Measurements from ENCODE around the gene FITM1. TPM values are rescaled to one million over a fixed set of nuclear protein-coding genes. Genes with fewer than 3 reads are reported as not detected.

Gene FITM1
- total RNA-seq, 2 donors from 2014 or later: 2.0 TPM; not detected in 1

- H3K4me3 ChIP-seq: no peak overlapping the region
- peaks cover 0 to 25% of the 10 kb centered on the region in 2 donors for H3K36me3 ChIP-seq
- H3K4me1 ChIP-seq (replicated peaks): peaks cover 3% of the 10 kb centered on the region
- no peak for TF ChIP-seq CTCF (IDR thresholded peaks at IDR 0.05)
- no peak for TF ChIP-seq POLR2AphosphoS5 (IDR thresholded peaks at IDR 0.05)
- no peak for TF ChIP-seq POLR2A (IDR thresholded peaks at IDR 0.05)
- 81% methylated on average over 19 of the region's 19 CpGs for WGBS
- no peak for DNase-seq (ENCODE audit: low spot score)
- intact Hi-C loops (cut with DNase I): no loop called here
- no peak overlapping the region for H3K27ac ChIP-seq
- H3K27me3 ChIP-seq (replicated peaks; ENCODE audit: insufficient read depth): no peaks in the 10 kb centered on the region
- no peaks in the 10 kb centered on the region for H3K9me3 ChIP-seq
These were observed 51.1 kb downstream of the FITM1 start for GRCh38 chr14:24181371-24182077.

Small RNA genes lying within 50 kb of the gene (microRNA-seq; reads per million reads assigned to microRNA genes)
- gene MIR7703: not detected

Small RNA genes lying within 50 kb of the gene (small RNA-seq; reads per million reads assigned to genes)
- gene IPO4: 0 reads per million in 2 donors
- 0 reads per million in 2 donors for gene IRF9
- gene RNA5SP383: 0.60 to 1.0 reads per million in 2 donors

Other genes with a start within 250 kb of the FITM1 start
- gene DHRS4, start 176.9 kb upstream of the FITM1 start, total RNA-seq: 10 to 100 TPM; 37.0 to 40.6 TPM
- 10 to 100 TPM; 13.1 to 17.9 TPM for gene DHRS4L2, start 141.7 kb upstream of the FITM1 start, total RNA-seq
- 1 to 10 TPM in 1 of 2 donors, under 1 TPM in 1; 0.59 to 3.9 TPM for gene CARMIL3, start 78.7 kb upstream of the FITM1 start, total RNA-seq
- 1 to 10 TPM; 1.8 to 8.8 TPM for gene CPNE6, start 59.1 kb upstream of the FITM1 start, total RNA-seq
- gene PCK2, start 36.3 kb upstream of the FITM1 start, total RNA-seq: 10 to 100 TPM; 15.4 to 21.8 TPM
- 100 to 1,000 TPM; 111 to 115 TPM for gene DCAF11, start 15.9 kb upstream of the FITM1 start, total RNA-seq
- 1 to 10 TPM; 4.3 to 4.7 TPM for gene NRL, start 15.7 kb upstream of the FITM1 start, total RNA-seq
- gene PSME1, start 5.5 kb downstream of the FITM1 start, total RNA-seq: 100 to 1,000 TPM in 1 of 2 donors, 10 to 100 TPM in 1; 85.4 to 213 TPM
- gene EMC9, start 10.9 kb downstream of the FITM1 start, total RNA-seq: 10 to 100 TPM; 13.1 to 13.6 TPM
- gene PSME2, start 16.0 kb downstream of the FITM1 start, total RNA-seq: 10 to 100 TPM; 34.5 to 89.3 TPM
- gene RNF31, start 16.8 kb downstream of the FITM1 start, total RNA-seq: 10 to 100 TPM; 73.8 to 76.9 TPM
- gene IRF9, start 30.6 kb downstream of the FITM1 start, total RNA-seq: 10 to 100 TPM; 61.5 to 82.9 TPM
- 10 to 100 TPM in 1 of 2 donors, 1 to 10 TPM in 1; 5.6 to 25.4 TPM for gene REC8, start 41.4 kb downstream of the FITM1 start, total RNA-seq
- 10 to 100 TPM; 42.6 to 44.5 TPM for gene IPO4, start 58.2 kb downstream of the FITM1 start, total RNA-seq
- 100 to 1,000 TPM in 1 of 2 donors, 10 to 100 TPM in 1; 68.9 to 113 TPM for gene TM9SF1, start 64.8 kb downstream of the FITM1 start, total RNA-seq
- 1 to 10 TPM in 1 of 2 donors, not detected in 1; 1.2 TPM for gene TSSK4, start 75.0 kb downstream of the FITM1 start, total RNA-seq
- 10 to 100 TPM; 61.5 to 66.8 TPM for gene CHMP4A, start 82.8 kb downstream of the FITM1 start, total RNA-seq
- 10 to 100 TPM; 19.1 to 25.5 TPM for gene MDP1, start 85.4 kb downstream of the FITM1 start, total RNA-seq
- gene NEDD8, start 101.7 kb downstream of the FITM1 start, total RNA-seq: 100 to 1,000 TPM; 114 to 185 TPM
- 100 to 1,000 TPM in 1 of 2 donors, 10 to 100 TPM in 1; 54.5 to 106 TPM for gene GMPR2, start 102.3 kb downstream of the FITM1 start, total RNA-seq
- 10 to 100 TPM; 65.5 to 66.8 TPM for gene TINF2, start 112.0 kb downstream of the FITM1 start, total RNA-seq
- 10 to 100 TPM in 1 of 2 donors, 1 to 10 TPM in 1; 6.6 to 11.4 TPM for gene TGM1, start 132.5 kb downstream of the FITM1 start, total RNA-seq
- gene RABGGTA, start 140.9 kb downstream of the FITM1 start, total RNA-seq: 10 to 100 TPM; 45.5 to 63.5 TPM
- gene DHRS1, start 169.1 kb downstream of the FITM1 start, total RNA-seq: 10 to 100 TPM; 16.9 to 74.0 TPM
- gene NOP9, start 169.2 kb downstream of the FITM1 start, total RNA-seq: 10 to 100 TPM; 21.2 to 22.9 TPM
- 10 to 100 TPM in 1 of 2 donors, 1 to 10 TPM in 1; 9.1 to 17.8 TPM for gene CIDEB, start 177.3 kb downstream of the FITM1 start, total RNA-seq
- 10 to 100 TPM; 19.5 to 27.3 TPM for gene LTB4R2, start 179.5 kb downstream of the FITM1 start, total RNA-seq
- gene LTB4R, start 180.8 kb downstream of the FITM1 start, total RNA-seq: 10 to 100 TPM; 11.8 to 14.2 TPM
- gene ADCY4, start 204.4 kb downstream of the FITM1 start, total RNA-seq: 10 to 100 TPM; 19.4 to 28.7 TPM
- 1 to 10 TPM; 1.9 to 7.6 TPM for gene RIPK3, start 209.3 kb downstream of the FITM1 start, total RNA-seq
- gene NFATC4, start 237.5 kb downstream of the FITM1 start, total RNA-seq: 10 to 100 TPM in 1 of 2 donors, 1 to 10 TPM in 1; 6.3 to 41.1 TPM